Measurements from ENCODE around the gene SHMT1.
"Not testable (repeated sequence)": the region's sequence is repeated elsewhere in the genome, so short reads cannot be mapped to it uniquely, and the experiment has no call there.

Gene SHMT1

GRCh38 chr17:18363101-18364049, at the start of gene SHMT1:
TSS of gene SHMT1 (minus strand) at chr17:18363550. CDS start at chr17:18355981, 7,569 bp downstream.
- Histone ChIP-seq H3K27me3 (ENCODE audit: control insufficient read depth in 1 of 2, insufficient read depth in 2 of 2, low read length in 2 of 2) (no peaks in the 10 kb centered on the region), H3K4me3 (ENCODE audit: low read depth in 1 of 2, low read length in 2 of 2) (peak within 1 kb of the TSS; percentile 68 to 78), H3K9me3 (ENCODE audit: low read length) (no peaks in the 10 kb centered on the region), H3K4me1 (ENCODE audit: insufficient read depth, low read length) (peaks cover 4% of the 10 kb centered on the region), H3K9ac (ENCODE audit: low read length) (no peak within 1 kb of the TSS), H3K27ac (ENCODE audit: low read depth, low read length) (peak within 1 kb of the TSS; percentile 78), H3K36me3 (ENCODE audit: insufficient read depth, low read length) (no peaks in the 10 kb centered on the region)

GRCh38 chr17:18412001-18412538, 48.7 kb upstream of the SHMT1 start:
- H3K27ac ChIP-seq (ENCODE audit: low read depth, low read length); H3K9me3 ChIP-seq (ENCODE audit: low read length); H3K9ac ChIP-seq (ENCODE audit: low read length); H3K4me3 ChIP-seq (ENCODE audit: low read depth in 1 of 2, low read length in 2 of 2); H3K27me3 ChIP-seq (ENCODE audit: control insufficient read depth in 1 of 2, insufficient read depth in 2 of 2, low read length in 2 of 2); H3K36me3 ChIP-seq (ENCODE audit: insufficient read depth, low read length); H3K4me1 ChIP-seq (ENCODE audit: insufficient read depth, low read length): not testable (repeated sequence)

- H3K27me3 ChIP-seq (ENCODE audit: control insufficient read depth in 1 of 2, insufficient read depth in 2 of 2, low read length in 2 of 2); H3K9ac ChIP-seq (ENCODE audit: low read length); H3K4me1 ChIP-seq (ENCODE audit: insufficient read depth, low read length); H3K9me3 ChIP-seq (ENCODE audit: low read length); H3K36me3 ChIP-seq (ENCODE audit: insufficient read depth, low read length): not testable (repeated sequence)
- H3K27ac ChIP-seq (ENCODE audit: low read depth, low read length) = peak overlapping the region; percentile 68
- peak overlapping the region; percentile 47 to 50 for H3K4me3 ChIP-seq (ENCODE audit: low read depth in 1 of 2, low read length in 2 of 2)
Measured at GRCh38 chr17:18411377-18411864, 48.1 kb upstream of the SHMT1 start.

- H3K9me3 ChIP-seq (ENCODE audit: low read length); H3K27ac ChIP-seq (ENCODE audit: low read depth, low read length); H3K4me1 ChIP-seq (ENCODE audit: insufficient read depth, low read length); H3K27me3 ChIP-seq (ENCODE audit: control insufficient read depth in 1 of 2, insufficient read depth in 2 of 2, low read length in 2 of 2); H3K36me3 ChIP-seq (ENCODE audit: insufficient read depth, low read length); H3K9ac ChIP-seq (ENCODE audit: low read length): not testable (repeated sequence)
- peak overlapping the region in 1 of 2 donors; percentile 32 for H3K4me3 ChIP-seq (ENCODE audit: low read depth in 1 of 2, low read length in 2 of 2)
Measured at GRCh38 chr17:18410736-18411135, 47.4 kb upstream of the SHMT1 start.

- H3K9ac ChIP-seq (ENCODE audit: low read length); H3K36me3 ChIP-seq (ENCODE audit: insufficient read depth, low read length); H3K4me1 ChIP-seq (ENCODE audit: insufficient read depth, low read length); H3K27me3 ChIP-seq (ENCODE audit: control insufficient read depth in 1 of 2, insufficient read depth in 2 of 2, low read length in 2 of 2); H3K4me3 ChIP-seq (ENCODE audit: low read depth in 1 of 2, low read length in 2 of 2); H3K27ac ChIP-seq (ENCODE audit: low read depth, low read length); H3K9me3 ChIP-seq (ENCODE audit: low read length): not testable (repeated sequence)
Measured at GRCh38 chr17:18409321-18409720, 46.0 kb upstream of the SHMT1 start.

GRCh38 chr17:18408906-18409305, 45.6 kb upstream of the SHMT1 start:
- H3K4me3 ChIP-seq (ENCODE audit: low read depth in 1 of 2, low read length in 2 of 2); H3K36me3 ChIP-seq (ENCODE audit: insufficient read depth, low read length); H3K9me3 ChIP-seq (ENCODE audit: low read length); H3K27ac ChIP-seq (ENCODE audit: low read depth, low read length); H3K27me3 ChIP-seq (ENCODE audit: control insufficient read depth in 1 of 2, insufficient read depth in 2 of 2, low read length in 2 of 2); H3K4me1 ChIP-seq (ENCODE audit: insufficient read depth, low read length); H3K9ac ChIP-seq (ENCODE audit: low read length): not testable (repeated sequence)

- not testable (repeated sequence) for H3K9ac ChIP-seq (ENCODE audit: low read length); H3K27ac ChIP-seq (ENCODE audit: low read depth, low read length); H3K9me3 ChIP-seq (ENCODE audit: low read length); H3K36me3 ChIP-seq (ENCODE audit: insufficient read depth, low read length); H3K27me3 ChIP-seq (ENCODE audit: control insufficient read depth in 1 of 2, insufficient read depth in 2 of 2, low read length in 2 of 2); H3K4me1 ChIP-seq (ENCODE audit: insufficient read depth, low read length); H3K4me3 ChIP-seq (ENCODE audit: low read depth in 1 of 2, low read length in 2 of 2)
Measured at GRCh38 chr17:18403604-18404003, 40.3 kb upstream of the SHMT1 start.

GRCh38 chr17:18403166-18403565, 39.8 kb upstream of the SHMT1 start:
- H3K27me3 ChIP-seq (ENCODE audit: control insufficient read depth in 1 of 2, insufficient read depth in 2 of 2, low read length in 2 of 2); H3K4me1 ChIP-seq (ENCODE audit: insufficient read depth, low read length); H3K9ac ChIP-seq (ENCODE audit: low read length); H3K9me3 ChIP-seq (ENCODE audit: low read length); H3K27ac ChIP-seq (ENCODE audit: low read depth, low read length); H3K4me3 ChIP-seq (ENCODE audit: low read depth in 1 of 2, low read length in 2 of 2); H3K36me3 ChIP-seq (ENCODE audit: insufficient read depth, low read length): not testable (repeated sequence)

GRCh38 chr17:18401872-18402590, 38.7 kb upstream of the SHMT1 start:
- not testable (repeated sequence) for H3K4me1 ChIP-seq (ENCODE audit: insufficient read depth, low read length); H3K9ac ChIP-seq (ENCODE audit: low read length); H3K9me3 ChIP-seq (ENCODE audit: low read length); H3K27ac ChIP-seq (ENCODE audit: low read depth, low read length); H3K36me3 ChIP-seq (ENCODE audit: insufficient read depth, low read length); H3K27me3 ChIP-seq (ENCODE audit: control insufficient read depth in 1 of 2, insufficient read depth in 2 of 2, low read length in 2 of 2); H3K4me3 ChIP-seq (ENCODE audit: low read depth in 1 of 2, low read length in 2 of 2)

GRCh38 chr17:18388728-18389127, 25.4 kb upstream of the SHMT1 start:
- H3K27ac ChIP-seq (ENCODE audit: low read depth, low read length); H3K4me3 ChIP-seq (ENCODE audit: low read depth in 1 of 2, low read length in 2 of 2); H3K9ac ChIP-seq (ENCODE audit: low read length): not testable (repeated sequence)

GRCh38 chr17:18388266-18388665, 24.9 kb upstream of the SHMT1 start:
- H3K27me3 ChIP-seq (ENCODE audit: control insufficient read depth in 1 of 2, insufficient read depth in 2 of 2, low read length in 2 of 2); H3K4me1 ChIP-seq (ENCODE audit: insufficient read depth, low read length); H3K9me3 ChIP-seq (ENCODE audit: low read length); H3K4me3 ChIP-seq (ENCODE audit: low read depth in 1 of 2, low read length in 2 of 2); H3K27ac ChIP-seq (ENCODE audit: low read depth, low read length); H3K36me3 ChIP-seq (ENCODE audit: insufficient read depth, low read length); H3K9ac ChIP-seq (ENCODE audit: low read length): not testable (repeated sequence)

More at GRCh38 chr17:18388728-18389127, 25.4 kb upstream of the SHMT1 start:
- H3K9me3 ChIP-seq (ENCODE audit: low read length); H3K36me3 ChIP-seq (ENCODE audit: insufficient read depth, low read length); H3K27me3 ChIP-seq (ENCODE audit: control insufficient read depth in 1 of 2, insufficient read depth in 2 of 2, low read length in 2 of 2); H3K4me1 ChIP-seq (ENCODE audit: insufficient read depth, low read length): not testable (repeated sequence)

Measured in muscle layer of colon (tissue), 2 donors.